GM18909 (cell line): Measurements from ENCODE around the gene CACNA1A.

Source experiments
- ATAC-seq: cut with Tn5 transposase; IDR thresholded peaks from one replicate; pipeline ENCODE4 v1.9.1; 2021; ENCODE audit warnings: mild to moderate bottlenecking; ENCODE audit not compliant: unreplicated experiment, poor library complexity

Gene CACNA1A

GRCh38 chr19:13499692-13500091 lies 6.6 kb downstream of the CACNA1A start:
- no peak for ATAC-seq

- no peak for ATAC-seq
Observed at GRCh38 chr19:13493516-13494310, 12.6 kb downstream of the CACNA1A start.

GRCh38 chr19:13492128-13492527 lies 14.2 kb downstream of the CACNA1A start:
- ATAC-seq: no peak

- no peak for ATAC-seq
Observed at GRCh38 chr19:13487985-13488384, 18.3 kb downstream of the CACNA1A start.

- no peak for ATAC-seq
Observed at GRCh38 chr19:13484166-13484565, 22.1 kb downstream of the CACNA1A start.

GRCh38 chr19:13483215-13483614 lies 23.1 kb downstream of the CACNA1A start:
- ATAC-seq: no peak

GRCh38 chr19:13478576-13478975 lies 27.7 kb downstream of the CACNA1A start:
- no peak for ATAC-seq

- ATAC-seq: no peak
Observed at GRCh38 chr19:13476071-13476470, 30.2 kb downstream of the CACNA1A start.

GRCh38 chr19:13475044-13475443 lies 31.2 kb downstream of the CACNA1A start:
- no peak for ATAC-seq

GRCh38 chr19:13466697-13467096 lies 39.6 kb downstream of the CACNA1A start:
- no peak for ATAC-seq

GRCh38 chr19:13463296-13463695 lies 43.0 kb downstream of the CACNA1A start:
- ATAC-seq: no peak

- ATAC-seq: no peak
Observed at GRCh38 chr19:13461536-13461935, 44.7 kb downstream of the CACNA1A start.

- ATAC-seq: no peak
Observed at GRCh38 chr19:13460045-13460444, 46.2 kb downstream of the CACNA1A start.

GRCh38 chr19:13459351-13459750 lies 46.9 kb downstream of the CACNA1A start:
- ATAC-seq: no peak

GRCh38 chr19:13451434-13451995 lies 54.8 kb downstream of the CACNA1A start:
- no peak for ATAC-seq

GRCh38 chr19:13447978-13448377 lies 58.3 kb downstream of the CACNA1A start:
- no peak for ATAC-seq

- ATAC-seq: no peak
Observed at GRCh38 chr19:13441810-13442512, 64.3 kb downstream of the CACNA1A start.

- ATAC-seq: no peak
Observed at GRCh38 chr19:13437919-13438618, 68.2 kb downstream of the CACNA1A start.

GRCh38 chr19:13436352-13436751 lies 69.9 kb downstream of the CACNA1A start:
- ATAC-seq: no peak

- no peak for ATAC-seq
Observed at GRCh38 chr19:13430790-13431582, 75.3 kb downstream of the CACNA1A start.
